Lower leg skin (tissue), 3 donors: ENCODE data around the gene RPP14.

Experiments
- CTCF ChIP-seq, 3 donors: fragments of 450-650 bp; IDR thresholded peaks; one replicate each; pipeline ENCODE4 v1.5.1; 2016; ENCODE audit warnings: antibody characterized with exemption in 3 of 3, mild to moderate bottlenecking in 3 of 3, moderate library complexity in 2 of 3
- POLR2A ChIP-seq, 2 donors: fragments of 450-650 bp; IDR thresholded peaks; one replicate each; pipeline ENCODE4 v1.6.1; 2016 to 2017; ENCODE audit warnings: antibody characterized with exemption in 2 of 2, mild to moderate bottlenecking in 1 of 2, moderate library complexity in 1 of 2

- no peak for TF ChIP-seq CTCF (IDR thresholded peaks at IDR 0.05)
- no peak for TF ChIP-seq POLR2A (IDR thresholded peaks at IDR 0.05)
These were observed 31.9 kb upstream of the RPP14 start for GRCh38 chr3:58274027-58274614.
